Osteocyte (in vitro differentiated cells): ENCODE results near the gene VSIR. TPM values are rescaled to one million over a fixed set of nuclear protein-coding genes. Genes with fewer than 3 reads are reported as not detected.

ENCODE experiments used
- DNase-seq: peaks from one replicate; pipeline ENCODE4 v3.0.0; 2021; ENCODE audit warnings: mixed read lengths; ENCODE audit not compliant: unreplicated experiment; ENCODE audit errors: extremely low spot score
- H3K27ac Mint-ChIP-seq: one replicate; pipeline ENCODE4 v1.8.0; 2021; ENCODE audit warnings: mild to moderate bottlenecking, mixed read lengths; ENCODE audit not compliant: unreplicated experiment
- H3K27me3 Mint-ChIP-seq: one replicate; pipeline ENCODE4 v1.8.0; 2021; ENCODE audit warnings: mixed read lengths; ENCODE audit not compliant: unreplicated experiment
- H3K36me3 Mint-ChIP-seq: one replicate; pipeline ENCODE4 v1.8.0; 2021; ENCODE audit warnings: mixed read lengths; ENCODE audit not compliant: unreplicated experiment
- H3K4me1 Mint-ChIP-seq: one replicate; pipeline ENCODE4 v1.8.0; 2021; ENCODE audit warnings: mixed read lengths; ENCODE audit not compliant: unreplicated experiment
- H3K4me3 Mint-ChIP-seq: one replicate; pipeline ENCODE4 v1.8.0; 2021; ENCODE audit warnings: mild to moderate bottlenecking, moderate library complexity, mixed read lengths; ENCODE audit not compliant: unreplicated experiment
- H3K9me3 Mint-ChIP-seq: one replicate; pipeline ENCODE4 v1.8.0; 2021; ENCODE audit warnings: mixed read lengths; ENCODE audit not compliant: unreplicated experiment
- CTCF ChIP-seq: fragments of 200-600 bp; sonication (generic); IDR thresholded peaks from 2 replicates; pipeline ENCODE4 v1.5.0; 2021; ENCODE audit warnings: antibody characterized with exemption, mild to moderate bottlenecking, moderate library complexity
- total RNA-seq: library from RNA; stranded (reverse); gene quantifications from 2 replicates; pipeline ENCODE4 v1.2.1, GENCODE V29; 2021

The VSIR gene
- total RNA-seq, 1 donor from 2014 or later, result 0.75 TPM

DNA sequence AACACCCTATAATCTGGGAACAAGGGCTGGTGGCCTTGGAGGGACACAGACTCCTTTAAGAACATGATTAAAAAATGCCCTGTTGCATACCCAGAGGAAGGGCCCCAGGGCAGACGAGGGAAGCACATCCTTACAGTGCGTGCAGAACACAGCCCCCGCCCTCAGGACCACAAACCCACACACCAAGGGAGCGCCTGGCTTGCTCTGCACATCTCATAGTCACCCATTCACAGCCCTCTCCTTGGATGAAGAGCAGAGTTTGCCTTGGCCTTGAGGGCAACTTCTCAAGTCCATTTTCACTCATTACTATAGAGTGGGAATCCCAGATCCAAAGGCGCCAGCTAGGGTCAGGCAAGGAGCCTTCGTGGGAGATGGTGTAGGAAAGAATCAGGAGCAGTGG lies 6.3 kb upstream of the VSIR start:
- no peak for DNase-seq
- TF ChIP-seq CTCF, result no peak
- Mint-ChIP-seq H3K4me1 (peaks cover under 1% of the 10 kb centered on the region), H3K36me3 (no peaks in the 10 kb centered on the region), H3K27ac (no peak overlapping the region), H3K27me3 (peaks cover 27% of the 10 kb centered on the region), H3K4me3 (no peak overlapping the region), H3K9me3 (no peaks in the 10 kb centered on the region)

DNA sequence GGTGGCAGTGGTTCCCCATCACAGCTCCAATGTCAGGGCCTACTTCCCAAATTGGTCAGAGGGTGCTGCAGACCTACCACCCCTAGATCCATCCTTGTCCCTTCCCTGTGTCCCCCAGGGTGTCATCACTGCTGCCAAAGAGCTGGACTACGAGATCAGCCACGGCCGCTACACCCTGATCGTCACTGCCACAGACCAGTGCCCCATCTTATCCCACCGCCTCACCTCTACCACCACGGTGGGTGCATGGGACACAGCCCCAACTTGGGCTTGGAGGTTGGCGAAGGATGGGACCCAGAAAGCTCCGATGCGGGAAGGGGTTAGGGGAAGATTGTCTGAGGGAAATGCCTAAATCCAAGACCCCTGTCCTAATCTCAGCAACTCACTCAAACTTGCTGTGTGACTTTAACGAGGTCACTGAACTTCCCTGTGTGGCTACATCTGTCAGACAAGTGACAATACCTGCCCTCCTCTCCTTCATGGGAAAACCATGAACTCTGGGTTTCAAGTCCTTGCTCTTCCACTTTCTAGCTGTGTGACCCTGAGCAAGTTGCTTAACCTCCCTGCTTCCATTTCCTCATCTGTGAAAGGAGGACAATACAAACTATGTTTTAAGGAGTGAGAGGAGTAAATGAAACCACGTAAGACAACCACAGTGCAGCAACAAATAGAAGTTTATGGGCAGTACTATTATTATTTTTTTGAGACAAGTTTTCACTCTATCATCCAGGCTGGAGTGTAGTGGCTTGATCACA lies 4.9 kb upstream of the VSIR start:
- Mint-ChIP-seq H3K9me3 (no peaks in the 10 kb centered on the region), H3K4me1 (peaks cover 11% of the 10 kb centered on the region), H3K27ac (no peak overlapping the region), H3K36me3 (no peaks in the 10 kb centered on the region), H3K4me3 (no peak overlapping the region), H3K27me3 (peaks cover 22% of the 10 kb centered on the region)
- TF ChIP-seq CTCF, result no peak
- no peak for DNase-seq

DNA sequence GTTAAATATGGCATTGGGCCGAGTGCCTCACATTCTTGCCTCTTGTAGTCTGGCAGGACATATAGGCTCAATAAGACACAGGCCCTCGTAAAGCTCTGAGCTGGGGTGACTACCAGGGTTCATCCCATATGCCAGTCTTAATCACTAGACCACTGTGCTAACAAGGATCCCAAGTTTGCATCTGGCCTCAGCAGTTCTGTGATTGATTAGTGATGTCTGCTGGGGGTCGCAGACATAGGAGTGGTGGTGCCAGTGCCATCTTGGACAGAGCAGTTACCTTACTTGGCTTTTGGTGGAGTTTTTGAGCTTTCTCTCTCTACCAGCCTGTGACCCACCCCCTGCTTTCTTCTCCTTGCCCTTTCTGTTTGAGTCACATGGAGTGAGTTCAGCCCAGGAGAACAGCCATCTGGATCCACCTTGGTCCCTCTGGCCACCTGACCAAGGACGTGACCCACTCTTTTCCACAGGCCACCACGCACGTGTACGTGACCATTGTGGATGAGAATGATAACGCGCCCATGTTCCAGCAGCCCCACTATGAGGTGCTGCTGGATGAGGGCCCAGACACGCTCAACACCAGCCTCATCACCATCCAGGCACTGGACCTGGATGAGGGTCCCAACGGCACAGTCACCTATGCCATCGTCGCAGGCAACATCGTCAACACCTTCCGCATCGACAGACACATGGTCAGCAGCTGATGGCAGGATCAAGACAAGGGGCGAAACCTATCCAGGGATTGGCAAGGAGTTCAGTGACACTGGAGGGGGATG lies 4.1 kb upstream of the VSIR start:
- no peaks in the 10 kb centered on the region for H3K9me3 Mint-ChIP-seq
- peaks cover 14% of the 10 kb centered on the region for H3K27me3 Mint-ChIP-seq
- no peak for TF ChIP-seq CTCF
- H3K27ac Mint-ChIP-seq, result no peak overlapping the region
- DNase-seq, result no peak
- H3K4me1 Mint-ChIP-seq, result peaks cover 15% of the 10 kb centered on the region
- H3K4me3 Mint-ChIP-seq, result no peak overlapping the region
- H3K36me3 Mint-ChIP-seq, result no peaks in the 10 kb centered on the region

DNA sequence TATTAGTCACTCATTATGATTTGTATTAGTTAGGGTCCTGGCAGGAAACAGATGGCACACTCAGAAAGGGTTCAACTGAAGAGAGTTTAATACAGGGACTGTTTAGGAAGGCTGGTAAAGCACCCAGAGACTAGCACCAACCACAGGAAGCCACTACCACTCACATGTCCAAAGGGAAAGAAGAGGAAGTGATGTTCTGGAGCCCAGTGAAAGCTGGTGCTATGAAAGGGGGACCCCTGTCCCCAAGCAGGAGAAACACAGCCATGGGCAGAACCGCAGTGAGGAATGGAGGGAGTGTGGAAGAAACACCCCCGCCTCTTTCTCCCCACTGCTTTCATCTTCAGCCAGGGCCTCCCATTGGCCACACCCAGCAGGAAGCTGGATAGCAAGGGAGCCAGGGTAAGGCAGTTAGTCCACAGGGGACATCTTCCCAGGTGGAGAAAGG lies 3.2 kb upstream of the VSIR start:
- Mint-ChIP-seq H3K27me3 (peaks cover 14% of the 10 kb centered on the region), H3K4me1 (peaks cover 20% of the 10 kb centered on the region), H3K9me3 (no peaks in the 10 kb centered on the region), H3K36me3 (no peaks in the 10 kb centered on the region), H3K4me3 (no peak overlapping the region), H3K27ac (no peak overlapping the region)
- no peak for TF ChIP-seq CTCF
- DNase-seq, result no peak
